ENCODE data around the gene PARVG.

GRCh38 chr22:44206696-44207095 lies 26.0 kb downstream of the PARVG start:
- TF ChIP-seq CTCF (IDR thresholded peaks at IDR 0.05; ENCODE audit: low read depth, low read length, poor library complexity, severe bottlenecking): no peak
- TF ChIP-seq EZH2phosphoT487 (IDR thresholded peaks at IDR 0.05; ENCODE audit: borderline replicate concordance, low read length): no peak
